ENCODE measurements around the gene LIN37. TPM values are rescaled to one million over a fixed set of nuclear protein-coding genes. Genes with fewer than 3 reads are reported as not detected.
"Not testable (repeated sequence)": the region's sequence is repeated elsewhere in the genome, so short reads cannot be mapped to it uniquely, and the experiment has no call there.

Gene LIN37
- total and polyA plus RNA-seq, 12 donors = 4.0 to 29.4 (median 5.0) TPM

DNA sequence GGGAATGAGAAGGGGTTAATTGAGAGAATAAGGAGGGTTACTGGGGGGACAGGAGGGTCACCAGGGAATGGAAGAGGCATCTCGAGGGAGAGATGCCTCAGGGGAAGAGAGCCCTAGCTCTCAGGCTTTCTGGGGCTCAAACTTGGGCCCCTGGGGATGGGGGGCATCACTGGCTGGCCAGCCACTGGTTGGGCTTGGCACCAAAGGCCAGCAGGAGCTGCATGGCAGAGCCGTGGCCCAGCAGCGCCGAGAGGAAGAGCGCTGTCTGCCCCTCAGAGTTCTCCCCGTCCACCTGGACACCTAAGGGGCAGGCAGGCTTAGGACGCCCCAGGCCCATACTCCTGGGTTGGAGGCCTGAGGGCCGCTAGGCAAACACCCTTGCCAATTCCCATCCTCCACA is 44.5 kb downstream of the LIN37 start:
- H3K36me3 ChIP-seq = no peaks in the 10 kb centered on the region
- peaks cover 0 to 4% (median 0%) of the 10 kb centered on the region in 9 donors for H3K4me1 ChIP-seq
- 72 to 74% methylated on average over 8 of the region's 8 CpGs for WGBS, 2 donors
- no peak for ATAC-seq
- no peaks in the 10 kb centered on the region for H3K9me3 ChIP-seq
- DNase-seq = no peak
- no peak overlapping the region for H3K27ac ChIP-seq
- TF ChIP-seq, protein P1, sequence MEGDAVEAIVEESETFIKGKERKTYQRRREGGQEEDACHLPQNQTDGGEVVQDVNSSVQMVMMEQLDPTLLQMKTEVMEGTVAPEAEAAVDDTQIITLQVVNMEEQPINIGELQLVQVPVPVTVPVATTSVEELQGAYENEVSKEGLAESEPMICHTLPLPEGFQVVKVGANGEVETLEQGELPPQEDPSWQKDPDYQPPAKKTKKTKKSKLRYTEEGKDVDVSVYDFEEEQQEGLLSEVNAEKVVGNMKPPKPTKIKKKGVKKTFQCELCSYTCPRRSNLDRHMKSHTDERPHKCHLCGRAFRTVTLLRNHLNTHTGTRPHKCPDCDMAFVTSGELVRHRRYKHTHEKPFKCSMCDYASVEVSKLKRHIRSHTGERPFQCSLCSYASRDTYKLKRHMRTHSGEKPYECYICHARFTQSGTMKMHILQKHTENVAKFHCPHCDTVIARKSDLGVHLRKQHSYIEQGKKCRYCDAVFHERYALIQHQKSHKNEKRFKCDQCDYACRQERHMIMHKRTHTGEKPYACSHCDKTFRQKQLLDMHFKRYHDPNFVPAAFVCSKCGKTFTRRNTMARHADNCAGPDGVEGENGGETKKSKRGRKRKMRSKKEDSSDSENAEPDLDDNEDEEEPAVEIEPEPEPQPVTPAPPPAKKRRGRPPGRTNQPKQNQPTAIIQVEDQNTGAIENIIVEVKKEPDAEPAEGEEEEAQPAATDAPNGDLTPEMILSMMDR (IDR thresholded peaks at IDR 0.05) = no peak
- H3K27me3 ChIP-seq = peaks cover 0 to 28% (median 24%) of the 10 kb centered on the region in 7 donors
- no peak overlapping the region for H3K4me3 ChIP-seq
- intact Hi-C loops (cut with DNase I) = no loop called here

DNA sequence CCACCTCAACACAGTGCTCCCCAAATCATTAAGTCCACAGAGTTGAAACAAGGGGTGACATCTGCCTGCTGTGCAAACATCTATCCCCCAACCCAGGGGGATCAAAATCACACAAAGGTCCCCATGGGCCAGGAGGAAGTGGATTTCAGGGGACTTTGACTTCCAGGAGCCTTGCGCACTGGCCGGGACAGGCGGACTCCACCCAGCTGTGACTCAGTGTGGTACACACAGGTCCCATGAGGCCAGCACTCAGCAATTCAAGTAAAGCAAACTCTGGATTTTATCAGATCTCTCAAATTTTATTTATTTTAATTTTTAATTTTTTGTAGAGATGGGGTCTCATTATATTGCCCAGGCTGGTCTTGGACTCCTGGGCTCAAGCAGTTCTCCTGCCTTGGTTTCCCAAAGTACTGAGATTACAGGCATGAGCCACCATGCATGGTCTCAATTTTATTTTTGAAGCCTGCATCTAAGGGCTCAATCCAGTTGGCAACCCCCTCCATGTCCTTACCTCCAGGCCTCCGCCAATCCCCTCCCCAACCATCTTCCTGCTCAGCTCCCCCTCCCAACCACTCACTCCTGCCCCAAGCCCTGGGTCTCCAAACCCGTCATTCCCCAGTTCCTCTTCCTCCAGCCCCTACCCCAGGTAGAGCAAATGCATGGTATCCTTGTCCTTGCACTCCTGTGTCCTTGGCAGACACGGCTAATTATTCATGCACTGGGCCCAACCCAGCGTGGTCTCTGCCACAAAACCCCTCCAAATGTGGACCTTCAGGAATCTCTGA is 45.2 kb downstream of the LIN37 start:
- Histone ChIP-seq H3K9me3 (no peaks in the 10 kb centered on the region), H3K36me3 (no peaks in the 10 kb centered on the region), H3K4me3 (no peak overlapping the region), H3K27me3 (peaks cover 0 to 35% (median 30%) of the 10 kb centered on the region in 7 donors), H3K27ac (no peak overlapping the region), H3K4me1 (peaks cover 0 to 4% (median 0%) of the 10 kb centered on the region in 9 donors)
- ATAC-seq = no peak
- WGBS, 2 donors = 72 to 74% methylated on average over 7 of the region's 7 CpGs
- DNase-seq = no peak
- TF ChIP-seq, protein P1 (IDR thresholded peaks at IDR 0.05) = no peak
- intact Hi-C loops (cut with DNase I) = no loop called here

DNA sequence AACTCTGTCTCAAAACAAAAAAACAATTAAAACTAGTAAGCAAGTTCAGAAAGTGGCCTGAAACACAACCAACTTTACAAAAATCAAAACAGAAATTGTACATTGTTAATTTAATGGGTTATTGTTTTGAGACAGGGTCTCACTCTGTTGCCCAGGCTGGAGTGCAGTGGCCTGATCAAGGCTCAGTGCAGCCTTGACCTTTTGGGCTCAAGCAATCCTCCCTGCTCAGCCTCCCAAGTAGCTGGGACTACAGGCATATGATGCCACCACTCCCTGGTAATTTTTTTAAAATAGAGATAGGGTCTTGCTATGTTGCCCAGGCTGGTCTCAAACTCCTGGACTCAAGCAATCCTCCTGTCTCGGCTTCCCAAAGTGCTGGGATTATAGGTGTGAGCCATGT is 47.2 kb downstream of the LIN37 start:
- intact Hi-C loops (cut with DNase I) = not testable (repeated sequence)

DNA sequence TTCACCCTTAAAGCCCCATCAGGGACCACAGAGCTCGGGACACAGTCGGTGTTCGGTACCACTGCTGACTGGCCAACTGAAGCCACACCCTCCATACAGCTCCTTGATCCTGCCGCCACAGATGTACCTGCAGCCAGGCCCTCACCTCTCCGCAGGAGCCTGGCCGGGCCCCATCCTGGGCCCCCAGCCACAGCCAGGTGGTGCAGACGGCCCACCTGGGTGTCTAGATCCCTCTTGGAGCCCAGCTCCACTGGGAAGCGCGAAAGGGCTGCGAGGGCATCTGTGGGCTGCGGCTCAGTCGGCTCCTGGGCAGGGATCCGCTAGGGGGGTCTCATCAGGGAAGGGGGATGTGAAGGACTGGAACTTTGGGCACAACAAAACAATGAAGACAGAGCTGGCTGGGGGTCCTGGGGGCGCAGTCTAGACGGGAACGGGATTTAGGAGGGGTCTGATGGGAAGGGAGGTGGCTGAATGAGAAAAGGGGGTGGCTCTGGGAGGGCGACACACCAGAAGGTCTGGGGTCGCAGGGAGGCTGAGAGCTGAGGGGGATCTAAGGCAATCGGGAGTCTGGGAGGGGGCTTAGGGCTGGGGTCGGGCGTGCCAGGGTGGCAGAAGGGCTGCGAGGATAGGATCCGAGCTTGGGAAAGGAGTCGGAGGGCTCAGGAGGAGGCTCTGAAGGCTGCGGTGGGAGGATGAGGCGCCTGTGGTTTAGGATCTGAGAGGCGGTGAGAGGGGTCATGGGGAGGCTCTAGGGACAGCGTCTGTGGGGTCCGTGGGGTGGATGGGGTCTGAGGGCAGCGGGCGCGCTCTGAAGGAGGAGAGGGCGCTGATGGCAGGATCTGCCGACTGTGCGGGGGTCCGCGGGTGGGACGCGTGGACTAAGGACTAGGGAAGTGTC is 48.5 kb downstream of the LIN37 start:
- TF ChIP-seq, protein P1 (IDR thresholded peaks at IDR 0.05) = no peak
- Histone ChIP-seq H3K27me3 (peaks cover 0 to 56% (median 48%) of the 10 kb centered on the region in 7 donors), H3K9me3 (no peaks in the 10 kb centered on the region), H3K4me3 (no peak overlapping the region), H3K27ac (no peak overlapping the region), H3K36me3 (no peaks in the 10 kb centered on the region), H3K4me1 (peaks cover 0 to 4% (median 0%) of the 10 kb centered on the region in 9 donors)
- 11 to 13% methylated on average over 39 of the region's 39 CpGs for WGBS, 2 donors
- DNase-seq (no peak), ATAC-seq (no peak)
- intact Hi-C loops (cut with DNase I) = loop anchor here in 1 of 10 donors (2.0 kb wide), 1 partner anchor 68 kb away; no protein-coding TSS in a partner anchor

More for the DNA sequence above, 47.2 kb downstream of the LIN37 start:
- ATAC-seq, DNase-seq, H3K9me3 ChIP-seq, H3K27ac ChIP-seq, H3K4me1 ChIP-seq, H3K36me3 ChIP-seq, H3K4me3 ChIP-seq: not testable (repeated sequence)
- H3K27me3 ChIP-seq = peaks cover 0 to 50% (median 46%) of the 10 kb centered on the region in 7 donors
- 83 to 86% methylated on average over 1 of the region's 1 CpG for WGBS, 2 donors
